Measurements from ENCODE around the gene CLPTM1. TPM values are rescaled to one million over a fixed set of nuclear protein-coding genes. Genes with fewer than 3 reads are reported as not detected.
"Not testable (repeated sequence)": the region's sequence is repeated elsewhere in the genome, so short reads cannot be mapped to it uniquely, and the experiment has no call there.

The CLPTM1 gene
- total RNA-seq, 1 donor from 2014 or later, result 73.3 TPM

GRCh38 chr19:44973982-44974735 lies 19.0 kb downstream of the CLPTM1 start:
- intact Hi-C loops (cut with micrococcal nuclease), result no loop called here

DNA sequence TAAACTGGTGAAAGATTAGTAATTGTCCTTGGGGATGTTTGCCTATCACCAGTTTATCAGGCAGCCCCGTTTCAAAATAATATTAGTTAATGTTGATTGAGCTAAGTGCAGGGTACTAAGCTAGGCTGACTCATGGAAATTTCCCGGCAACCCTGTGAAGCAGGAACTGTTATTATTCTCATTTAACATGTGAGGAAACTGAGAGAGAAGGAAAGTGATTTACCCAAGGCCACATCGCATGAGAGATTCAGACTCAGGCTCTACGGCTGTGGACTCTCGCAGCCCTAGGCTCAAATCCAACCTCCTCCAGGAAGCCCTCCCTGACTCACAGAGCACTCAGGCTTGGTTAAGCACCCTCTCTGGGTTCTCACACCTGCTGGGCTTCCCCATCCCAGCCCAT lies 19.7 kb downstream of the CLPTM1 start:
- intact Hi-C loops (cut with micrococcal nuclease), result no loop called here

DNA sequence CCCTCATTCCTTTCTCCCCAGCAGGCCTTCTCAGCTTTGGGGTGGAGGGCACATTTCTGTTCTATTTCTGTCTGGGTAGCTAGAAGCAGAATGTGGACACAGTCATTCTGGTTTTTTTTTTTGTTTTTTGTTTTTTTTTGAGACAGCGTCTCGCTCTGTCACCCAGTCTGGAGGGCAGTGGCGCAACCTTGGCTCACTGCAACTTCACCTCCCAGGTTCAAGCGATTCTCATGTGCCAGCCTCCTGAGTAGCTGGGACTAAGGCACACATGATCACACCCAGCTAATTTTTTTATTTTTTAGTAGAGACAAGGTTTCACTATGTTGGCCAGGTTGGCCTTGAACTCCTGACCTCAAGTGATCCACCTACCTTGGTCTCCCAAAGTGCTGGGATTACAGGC lies 20.3 kb downstream of the CLPTM1 start:
- intact Hi-C loops (cut with micrococcal nuclease), result no loop called here

DNA sequence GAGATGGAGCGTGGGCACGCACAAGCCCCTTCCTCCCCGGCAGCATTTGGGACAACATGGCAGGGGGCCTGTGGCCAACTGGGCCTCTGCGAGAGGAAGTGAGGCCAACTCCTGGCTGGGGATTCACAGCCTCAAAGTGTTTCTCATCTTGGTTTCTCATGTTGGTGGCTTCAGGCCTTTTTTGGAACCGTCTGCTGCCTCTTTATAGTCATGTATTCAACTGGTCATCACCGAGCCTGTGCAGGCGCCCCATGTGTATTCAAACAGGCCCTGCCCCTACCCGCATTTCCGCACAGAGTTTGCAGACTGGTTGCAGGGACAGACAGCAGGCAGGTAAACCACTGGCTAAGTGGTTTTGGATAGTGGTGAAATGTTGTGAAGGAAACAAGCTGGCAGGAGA lies 28.8 kb downstream of the CLPTM1 start:
- intact Hi-C loops (cut with micrococcal nuclease), result no loop called here

- intact Hi-C loops (cut with micrococcal nuclease), result no loop called here
These were observed 30.3 kb downstream of the CLPTM1 start for GRCh38 chr19:44985445-44985844.

- intact Hi-C loops (cut with micrococcal nuclease), result no loop called here
These were observed 31.2 kb downstream of the CLPTM1 start for GRCh38 chr19:44986389-44986788.

DNA sequence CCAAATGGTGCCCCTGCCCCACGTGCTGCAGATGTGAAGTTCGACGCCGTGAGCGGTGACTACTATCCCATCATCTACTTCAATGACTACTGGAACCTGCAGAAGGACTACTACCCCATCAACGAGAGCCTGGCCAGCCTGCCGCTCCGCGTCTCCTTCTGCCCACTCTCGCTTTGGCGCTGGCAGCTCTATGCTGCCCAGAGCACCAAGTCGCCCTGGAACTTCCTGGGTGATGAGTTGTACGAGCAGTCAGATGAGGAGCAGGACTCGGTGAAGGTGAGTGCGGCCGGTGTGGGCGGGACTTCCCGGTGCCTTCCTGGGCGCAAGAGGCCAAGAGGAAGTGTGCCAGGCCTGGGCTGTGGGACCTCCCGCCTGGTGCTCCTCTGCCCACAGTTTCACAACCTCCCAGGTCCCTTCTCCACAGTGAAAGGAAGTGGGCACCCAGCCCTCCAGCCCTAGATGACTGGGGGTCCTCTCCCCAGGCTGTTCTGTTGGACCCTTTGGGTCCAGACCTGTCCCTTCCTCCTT lies 32.0 kb downstream of the CLPTM1 start:
- intact Hi-C loops (cut with micrococcal nuclease), result no loop called here

- intact Hi-C loops (cut with micrococcal nuclease), result no loop called here
These were observed 33.1 kb downstream of the CLPTM1 start for GRCh38 chr19:44988273-44988672.

DNA sequence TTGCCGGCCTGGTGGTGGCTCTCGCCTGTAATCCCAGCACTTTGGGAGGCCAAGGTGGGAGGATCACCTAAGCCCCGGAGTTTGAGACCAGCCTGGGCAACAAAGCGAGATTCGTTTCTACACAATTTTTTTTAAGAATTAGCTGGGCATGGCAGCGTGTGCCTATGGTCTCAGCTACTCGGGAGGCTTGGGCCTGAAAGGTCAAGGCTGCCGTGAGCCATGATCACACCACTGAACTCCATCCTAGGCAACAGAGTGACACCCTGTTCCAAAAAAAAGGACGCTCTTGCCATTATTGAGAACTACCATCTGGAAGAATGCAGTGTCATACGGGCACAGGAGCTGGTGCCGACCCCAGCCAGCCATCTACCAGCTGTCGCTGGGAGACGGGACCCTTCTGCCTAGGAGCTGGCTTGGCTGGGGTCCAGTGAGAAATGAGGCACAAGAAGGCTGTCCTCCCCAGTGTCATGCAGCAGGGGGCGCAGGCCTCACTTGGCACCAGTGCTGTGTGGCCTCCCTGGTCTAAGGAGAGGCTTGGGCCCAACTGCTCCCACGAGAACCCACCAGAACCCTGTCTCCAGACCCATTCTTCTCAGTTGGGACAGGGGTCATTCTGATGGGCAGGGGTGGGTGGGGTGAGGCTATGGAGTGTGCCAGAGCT lies 33.8 kb downstream of the CLPTM1 start:
- intact Hi-C loops (cut with micrococcal nuclease), result loop anchor here (1.0 kb wide), 1 partner anchor 70 kb away; no protein-coding TSS in a partner anchor

DNA sequence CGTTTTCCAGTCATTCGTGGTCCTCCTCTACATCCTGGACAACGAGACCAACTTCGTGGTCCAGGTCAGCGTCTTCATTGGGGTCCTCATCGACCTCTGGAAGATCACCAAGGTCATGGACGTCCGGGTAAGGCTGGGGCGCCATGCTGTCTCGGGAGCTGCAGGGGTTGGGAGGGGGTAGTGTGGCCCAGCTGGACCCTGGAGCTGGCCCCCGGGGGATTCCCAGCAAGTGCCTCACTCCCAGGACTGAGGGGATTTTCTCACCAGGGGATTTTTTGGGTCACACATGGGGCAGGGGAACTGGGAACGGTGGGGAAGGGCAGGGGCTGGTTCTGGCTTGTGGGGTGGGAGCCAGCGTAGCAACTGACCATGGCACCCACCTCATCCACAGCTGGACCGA lies 35.3 kb downstream of the CLPTM1 start:
- intact Hi-C loops (cut with micrococcal nuclease), result loop anchor here (1.0 kb wide), 1 partner anchor 11 kb away; the partner anchor contains the start of gene RELB

GRCh38 chr19:44990966-44991365 lies 35.8 kb downstream of the CLPTM1 start:
- intact Hi-C loops (cut with micrococcal nuclease), result loop anchor here (1.0 kb wide), 1 partner anchor 10 kb away; the partner anchor contains the start of gene RELB

DNA sequence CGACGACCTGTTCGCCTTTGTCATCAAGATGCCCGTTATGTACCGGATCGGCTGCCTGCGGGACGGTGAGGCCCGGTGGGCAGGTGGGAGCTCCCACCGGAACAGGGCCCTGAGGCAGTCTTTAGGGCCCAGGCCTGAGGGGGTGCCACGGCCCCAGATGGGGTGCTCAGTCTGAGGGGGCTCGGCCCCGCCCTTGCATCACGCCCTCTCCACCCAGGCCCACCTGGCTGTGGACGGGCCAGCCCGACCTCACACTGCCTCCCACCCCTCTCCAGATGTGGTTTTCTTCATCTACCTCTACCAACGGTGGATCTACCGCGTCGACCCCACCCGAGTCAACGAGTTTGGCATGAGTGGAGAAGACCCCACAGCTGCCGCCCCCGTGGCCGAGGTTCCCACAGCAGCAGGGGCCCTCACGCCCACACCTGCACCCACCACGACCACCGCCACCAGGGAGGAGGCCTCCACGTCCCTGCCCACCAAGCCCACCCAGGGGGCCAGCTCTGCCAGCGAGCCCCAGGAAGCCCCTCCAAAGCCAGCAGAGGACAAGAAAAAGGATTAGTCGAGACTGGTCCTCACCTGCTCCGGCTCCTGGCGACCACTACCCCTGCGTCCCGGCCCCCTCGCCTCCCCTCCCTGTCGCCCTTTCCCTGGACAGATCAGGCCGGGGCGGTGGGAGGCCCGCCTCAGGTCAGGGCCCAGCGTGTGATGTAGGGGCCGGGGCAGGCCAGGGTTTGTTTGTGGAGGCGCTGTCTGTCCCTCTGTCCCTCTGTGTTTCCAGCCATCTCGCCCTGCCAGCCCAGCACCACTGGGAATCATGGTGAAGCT lies 37.4 kb downstream of the CLPTM1 start:
- intact Hi-C loops (cut with micrococcal nuclease), result no loop called here

GRCh38 chr19:44993526-44993925 lies 38.3 kb downstream of the CLPTM1 start:
- intact Hi-C loops (cut with micrococcal nuclease), result no loop called here

GRCh38 chr19:44993926-44994537 lies 38.9 kb downstream of the CLPTM1 start:
- intact Hi-C loops (cut with micrococcal nuclease), result no loop called here

- intact Hi-C loops (cut with micrococcal nuclease), result no loop called here
These were observed 42.8 kb downstream of the CLPTM1 start for GRCh38 chr19:44998025-44998424.

DNA sequence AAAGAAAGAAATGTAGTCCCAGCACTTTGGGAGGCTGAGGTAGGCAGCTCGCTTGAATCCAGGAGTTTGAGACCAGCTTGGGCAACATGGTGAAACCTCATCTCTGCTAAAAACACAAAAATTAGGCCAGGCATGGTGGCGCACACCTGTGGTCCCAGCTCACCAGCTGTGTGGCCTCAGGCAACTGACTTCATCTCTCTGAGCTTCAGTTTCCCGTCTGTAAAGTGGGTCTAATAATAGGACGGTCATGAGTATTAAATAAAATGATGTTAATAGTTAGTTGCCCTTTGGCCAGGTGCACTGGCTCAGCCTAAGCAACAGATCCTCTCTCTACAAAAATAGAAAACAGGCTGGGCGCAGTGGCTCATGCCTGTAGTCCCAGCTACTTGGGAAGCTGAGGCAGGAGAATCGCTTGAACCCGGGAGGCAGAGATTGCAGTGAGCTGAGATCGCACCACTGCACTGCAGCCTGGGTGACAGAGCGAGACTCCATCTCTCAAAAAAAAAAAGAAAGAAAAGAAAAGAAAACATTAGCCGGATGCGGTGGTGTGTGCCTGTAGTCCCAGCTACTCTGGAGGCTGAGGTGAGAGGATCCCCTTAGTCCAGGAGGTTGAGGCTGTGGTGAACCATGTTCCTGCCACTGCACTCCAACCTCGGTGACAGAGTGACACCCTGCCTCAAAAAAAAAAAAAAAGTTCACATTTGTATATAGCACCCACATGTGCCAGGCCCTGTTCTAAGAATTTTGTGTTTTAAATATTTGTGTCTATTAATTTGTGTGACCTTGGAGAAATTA lies 44.1 kb downstream of the CLPTM1 start:
- intact Hi-C loops (cut with micrococcal nuclease), result not testable (repeated sequence)

- intact Hi-C loops (cut with micrococcal nuclease), result loop anchor here (1.0 to 5.0 kb wide), 3 partner anchors 10 to 1498 kb away; partner anchors contain the start of genes PHLDB3 and PPP1R37
These were observed 45.5 kb downstream of the CLPTM1 start for GRCh38 chr19:45000665-45001064.

DNA sequence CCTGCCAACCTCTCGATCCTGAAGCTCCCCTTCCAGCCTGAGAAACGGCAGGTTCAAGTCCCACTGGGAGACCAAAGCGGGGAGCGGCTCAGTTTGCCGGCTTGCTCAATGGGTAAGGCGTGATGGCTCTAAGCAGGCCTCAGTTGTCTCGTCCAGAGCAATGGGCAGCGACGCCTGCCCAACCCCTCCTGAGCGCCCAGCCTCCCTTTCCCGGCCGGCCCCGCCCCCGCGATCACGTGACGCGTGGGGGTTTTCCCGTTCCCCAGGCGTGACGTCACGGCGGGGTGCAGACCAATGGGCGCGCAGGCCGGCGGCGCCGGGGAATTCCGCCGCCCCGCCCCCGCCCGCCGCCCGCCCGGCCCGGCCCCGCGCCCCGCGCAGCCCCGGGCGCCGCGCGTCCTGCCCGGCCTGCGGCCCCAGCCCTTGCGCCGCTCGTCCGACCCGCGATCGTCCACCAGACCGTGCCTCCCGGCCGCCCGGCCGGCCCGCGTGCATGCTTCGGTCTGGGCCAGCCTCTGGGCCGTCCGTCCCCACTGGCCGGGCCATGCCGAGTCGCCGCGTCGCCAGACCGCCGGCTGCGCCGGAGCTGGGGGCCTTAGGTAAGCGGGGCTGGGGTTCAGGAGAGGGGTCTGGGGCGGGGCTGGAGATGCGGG lies 46.0 kb downstream of the CLPTM1 start, which contains the start of gene RELB:
Gene RELB, plus strand, starts transcription at position 378 of the 653 bp plus-strand sequence. Its CDS starts 116 bp downstream, at position 494.
- intact Hi-C loops (cut with micrococcal nuclease), result loop anchor here (1.0 to 5.0 kb wide), 3 partner anchors 11 to 1499 kb away; partner anchors contain the start of genes PHLDB3 and PPP1R37

DNA sequence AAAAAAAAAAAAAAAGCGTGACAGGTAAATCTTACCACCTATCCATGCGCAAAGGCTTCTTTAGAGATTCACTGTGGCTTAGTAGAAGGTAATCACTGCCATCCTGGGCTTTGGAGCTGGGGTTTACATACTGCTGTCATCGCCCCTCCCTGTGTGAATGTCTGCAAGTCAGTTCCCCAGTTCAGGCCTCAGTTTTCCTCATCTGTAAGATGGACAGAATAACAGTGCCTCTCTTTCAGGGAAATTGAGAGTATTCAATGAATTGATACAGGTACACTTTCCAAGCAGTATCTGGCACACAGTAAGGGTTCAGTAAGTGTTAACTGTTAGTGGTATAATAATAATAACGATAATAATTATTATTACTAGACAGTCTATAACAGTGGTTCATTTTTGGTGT lies 48.3 kb downstream of the CLPTM1 start:
- intact Hi-C loops (cut with micrococcal nuclease), result loop anchor here (2.0 to 5.0 kb wide), 3 partner anchors 89 to 1501 kb away; partner anchors contain the start of genes PHLDB3 and PPP1R37

All from T-helper 2 cell treated with Interferon-gamma antibody and Interleukin-4, amounts not matched to agents 100 ng/mL and 5 ng/mL, for 36 hours (primary cell).